Activated T-cell treated with anti-CD3 and anti-CD28 coated beads, Interleukin-2, amount 50 U/mL, for 72 hours (primary cell): Measurements from ENCODE around the gene WDR18. TPM values are rescaled to one million over a fixed set of nuclear protein-coding genes. Genes with fewer than 3 reads are reported as not detected.

Experiments used
- ATAC-seq, 2 donors: fragments of 150-1000 bp; cut with Tn5 transposase; replicated peaks in 1 of 2; 2 replicates each; pipeline ENCODE4 v1.10.0; 2021; ENCODE audit warnings: moderate library complexity in 2 of 2, mild to moderate bottlenecking in 1 of 2
- DNase-seq, 2 donors: peaks; one replicate each; pipeline ENCODE4 v3.0.0; 2021 to 2022; ENCODE audit warnings: mixed read lengths in 1 of 2
- H3K27ac Mint-ChIP-seq: one replicate; pipeline ENCODE4 v1.8.0; 2022; ENCODE audit warnings: mild to moderate bottlenecking, moderate library complexity, mixed read lengths
- H3K27me3 Mint-ChIP-seq: one replicate; pipeline ENCODE4 v1.8.0; 2022; ENCODE audit warnings: low read depth, mixed read lengths
- H3K36me3 Mint-ChIP-seq, 2 donors: one replicate each; pipeline ENCODE4 v1.8.0; 2022; ENCODE audit warnings: mixed read lengths in 2 of 2, mild to moderate bottlenecking in 1 of 2; ENCODE audit not compliant: insufficient read depth in 2 of 2
- H3K4me1 Mint-ChIP-seq: one replicate; pipeline ENCODE4 v1.8.0; 2022; ENCODE audit warnings: low read depth, mixed read lengths
- H3K4me3 Mint-ChIP-seq, 2 donors: one replicate each; pipeline ENCODE4 v1.8.0; 2022; ENCODE audit warnings: mild to moderate bottlenecking in 2 of 2, mixed read lengths in 2 of 2, moderate library complexity in 2 of 2
- H3K9me3 Mint-ChIP-seq, 2 donors: one replicate each; pipeline ENCODE4 v1.8.0; 2022; ENCODE audit warnings: mixed read lengths in 2 of 2
- total RNA-seq, 2 donors: library from RNA; stranded (reverse); gene quantifications; one replicate each; pipeline ENCODE4 v1.2.3, GENCODE V29; 2022

WDR18 gene
- total RNA-seq, 2 donors from 2014 or later: 59.6 TPM

DNA sequence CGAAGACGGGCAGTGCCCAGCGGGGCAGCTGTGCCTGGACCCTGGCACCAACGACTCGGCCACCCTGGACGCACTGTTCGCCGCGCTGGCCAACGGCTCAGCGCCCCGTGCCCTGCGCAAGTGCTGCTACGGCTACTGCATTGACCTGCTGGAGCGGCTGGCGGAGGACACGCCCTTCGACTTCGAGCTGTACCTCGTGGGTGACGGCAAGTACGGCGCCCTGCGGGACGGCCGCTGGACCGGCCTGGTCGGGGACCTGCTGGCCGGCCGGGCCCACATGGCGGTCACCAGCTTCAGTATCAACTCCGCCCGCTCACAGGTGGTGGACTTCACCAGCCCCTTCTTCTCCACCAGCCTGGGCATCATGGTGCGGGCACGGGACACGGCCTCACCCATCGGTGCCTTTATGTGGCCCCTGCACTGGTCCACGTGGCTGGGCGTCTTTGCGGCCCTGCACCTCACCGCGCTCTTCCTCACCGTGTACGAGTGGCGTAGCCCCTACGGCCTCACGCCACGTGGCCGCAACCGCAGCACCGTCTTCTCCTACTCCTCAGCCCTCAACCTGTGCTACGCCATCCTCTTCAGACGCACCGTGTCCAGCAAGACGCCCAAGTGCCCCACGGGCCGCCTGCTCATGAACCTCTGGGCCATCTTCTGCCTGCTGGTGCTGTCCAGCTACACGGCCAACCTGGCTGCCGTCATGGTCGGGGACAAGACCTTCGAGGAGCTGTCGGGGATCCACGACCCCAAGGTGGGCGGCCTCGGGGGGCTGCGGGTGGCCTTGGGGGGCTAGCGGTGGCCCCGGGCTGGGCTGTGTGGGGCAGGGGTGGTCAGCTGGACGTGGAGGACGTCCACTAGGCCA lies 20.9 kb downstream of the WDR18 start:
- Mint-ChIP-seq H3K36me3 (no peaks in the 10 kb centered on the region), H3K4me3 (no peak overlapping the region), H3K27me3 (peaks cover 14% of the 10 kb centered on the region), H3K9me3 (no peaks in the 10 kb centered on the region), H3K27ac (no peak overlapping the region), H3K4me1 (no peaks in the 10 kb centered on the region)
- ATAC-seq (no peak), DNase-seq (no peak)

DNA sequence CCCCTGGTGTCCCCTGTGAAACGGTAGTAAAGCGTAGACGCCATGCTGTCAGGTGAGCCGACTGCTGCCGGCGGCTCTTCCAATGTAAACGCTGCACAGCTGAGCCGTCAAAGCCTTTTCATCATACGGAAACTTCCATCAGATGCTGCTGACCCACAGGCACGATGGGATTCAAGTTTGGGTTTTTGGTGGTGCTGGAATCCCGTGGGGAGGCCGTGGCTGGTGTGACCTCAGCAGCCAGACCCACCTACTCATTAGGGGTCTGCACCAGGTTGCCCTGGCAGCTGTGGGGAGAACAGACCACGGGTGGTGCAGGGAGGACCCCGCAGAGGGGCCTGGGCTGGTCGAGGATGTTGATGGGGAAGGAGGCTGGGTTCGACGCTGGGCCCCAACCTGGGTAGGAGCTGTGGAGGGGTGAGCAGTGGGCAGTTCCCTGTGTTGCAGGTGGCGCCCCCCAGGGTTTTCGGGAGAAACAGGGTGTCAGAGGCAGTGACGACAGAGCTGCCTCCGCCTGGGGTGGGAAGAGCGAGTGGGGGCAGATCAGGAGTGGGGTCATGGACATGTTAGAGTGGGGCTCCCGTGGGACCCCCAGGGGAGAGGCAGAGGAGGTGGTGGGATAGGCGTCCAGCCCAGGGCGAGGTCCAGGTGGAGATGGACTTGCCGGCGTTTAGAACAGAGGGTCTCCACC lies 22.7 kb downstream of the WDR18 start:
- no peak overlapping the region for H3K4me3 Mint-ChIP-seq
- H3K4me1 Mint-ChIP-seq: no peaks in the 10 kb centered on the region
- ATAC-seq (no peak), DNase-seq (no peak)
- no peak overlapping the region for H3K27ac Mint-ChIP-seq
- peaks cover 7% of the 10 kb centered on the region for H3K27me3 Mint-ChIP-seq
- no peaks in the 10 kb centered on the region for H3K36me3 Mint-ChIP-seq
- H3K9me3 Mint-ChIP-seq: no peaks in the 10 kb centered on the region

DNA sequence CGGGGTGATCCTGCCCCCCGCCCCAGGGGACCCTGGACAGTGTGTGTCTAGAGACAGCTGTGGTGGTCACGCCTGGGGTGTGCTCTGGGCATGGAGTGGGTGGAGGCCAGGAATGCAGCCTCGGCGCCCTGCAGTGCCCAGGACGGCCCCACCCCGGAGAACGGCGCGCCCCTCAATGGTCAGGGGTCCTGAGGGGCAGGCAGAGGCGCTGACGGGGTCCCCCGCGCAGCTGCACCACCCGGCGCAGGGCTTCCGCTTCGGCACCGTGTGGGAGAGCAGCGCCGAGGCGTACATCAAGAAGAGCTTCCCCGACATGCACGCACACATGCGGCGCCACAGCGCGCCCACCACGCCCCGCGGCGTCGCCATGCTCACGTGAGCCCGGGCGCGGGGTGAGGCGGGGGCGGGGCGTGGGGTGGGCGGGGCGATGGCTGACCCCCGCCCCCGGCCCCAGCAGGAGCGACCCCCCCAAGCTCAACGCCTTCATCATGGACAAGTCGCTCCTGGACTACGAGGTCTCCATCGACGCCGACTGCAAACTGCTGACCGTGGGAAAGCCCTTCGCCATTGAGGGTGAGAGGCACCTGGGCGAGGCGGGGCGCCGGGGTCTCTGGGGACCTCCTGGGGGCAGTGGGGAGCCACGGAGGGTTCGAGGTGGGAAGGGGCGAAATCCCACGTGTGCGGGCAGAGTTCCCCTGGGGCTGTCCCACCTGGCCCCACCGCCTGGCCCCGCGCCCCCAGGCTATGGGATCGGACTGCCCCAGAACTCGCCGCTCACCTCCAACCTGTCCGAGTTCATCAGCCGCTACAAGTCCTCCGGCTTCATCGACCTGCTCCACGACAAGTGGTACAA lies 23.5 kb downstream of the WDR18 start:
- no peak overlapping the region for H3K4me3 Mint-ChIP-seq
- no peaks in the 10 kb centered on the region for H3K4me1 Mint-ChIP-seq
- H3K36me3 Mint-ChIP-seq: no peaks in the 10 kb centered on the region
- ATAC-seq (no peak), DNase-seq (no peak)
- H3K27ac Mint-ChIP-seq: no peak overlapping the region
- H3K9me3 Mint-ChIP-seq: no peaks in the 10 kb centered on the region
- H3K27me3 Mint-ChIP-seq: peaks cover 4% of the 10 kb centered on the region

DNA sequence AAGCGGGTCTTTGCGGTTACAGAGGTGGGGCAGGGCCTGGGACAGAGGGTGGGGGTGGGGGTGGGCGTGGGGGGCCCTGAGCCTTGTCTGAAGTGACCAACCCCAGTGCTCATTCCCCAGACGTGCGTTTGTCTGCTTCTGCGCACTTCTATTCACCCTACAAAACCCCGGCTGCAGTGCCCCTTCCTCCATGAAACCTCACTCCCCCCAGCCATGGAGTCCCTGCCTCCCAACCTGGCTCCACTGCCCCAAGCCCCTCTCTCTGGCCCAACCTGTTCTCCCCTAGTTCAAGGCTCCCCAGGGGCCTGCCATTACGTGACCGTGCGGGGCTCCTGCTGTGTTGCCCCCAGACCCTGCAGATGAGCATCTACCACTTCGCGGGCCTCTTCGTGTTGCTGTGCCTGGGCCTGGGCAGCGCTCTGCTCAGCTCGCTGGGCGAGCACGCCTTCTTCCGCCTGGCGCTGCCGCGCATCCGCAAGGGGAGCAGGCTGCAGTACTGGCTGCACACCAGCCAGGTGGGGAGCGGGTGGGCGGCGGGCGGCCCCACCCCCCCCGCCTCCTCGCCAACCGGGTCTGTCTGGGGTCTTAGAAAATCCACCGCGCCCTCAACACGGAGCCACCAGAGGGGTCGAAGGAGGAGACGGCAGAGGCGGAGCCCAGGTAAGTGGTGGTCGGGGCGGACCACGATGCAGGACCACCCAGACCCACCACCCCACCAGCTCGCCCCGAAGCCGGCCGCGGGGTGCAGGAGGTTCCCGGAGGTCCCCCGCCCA lies 24.3 kb downstream of the WDR18 start:
- Mint-ChIP-seq H3K27ac (no peak overlapping the region), H3K36me3 (no peaks in the 10 kb centered on the region), H3K9me3 (no peaks in the 10 kb centered on the region), H3K4me1 (no peaks in the 10 kb centered on the region), H3K27me3 (no peaks in the 10 kb centered on the region), H3K4me3 (no peak overlapping the region)
- ATAC-seq (no peak), DNase-seq (no peak)

DNA sequence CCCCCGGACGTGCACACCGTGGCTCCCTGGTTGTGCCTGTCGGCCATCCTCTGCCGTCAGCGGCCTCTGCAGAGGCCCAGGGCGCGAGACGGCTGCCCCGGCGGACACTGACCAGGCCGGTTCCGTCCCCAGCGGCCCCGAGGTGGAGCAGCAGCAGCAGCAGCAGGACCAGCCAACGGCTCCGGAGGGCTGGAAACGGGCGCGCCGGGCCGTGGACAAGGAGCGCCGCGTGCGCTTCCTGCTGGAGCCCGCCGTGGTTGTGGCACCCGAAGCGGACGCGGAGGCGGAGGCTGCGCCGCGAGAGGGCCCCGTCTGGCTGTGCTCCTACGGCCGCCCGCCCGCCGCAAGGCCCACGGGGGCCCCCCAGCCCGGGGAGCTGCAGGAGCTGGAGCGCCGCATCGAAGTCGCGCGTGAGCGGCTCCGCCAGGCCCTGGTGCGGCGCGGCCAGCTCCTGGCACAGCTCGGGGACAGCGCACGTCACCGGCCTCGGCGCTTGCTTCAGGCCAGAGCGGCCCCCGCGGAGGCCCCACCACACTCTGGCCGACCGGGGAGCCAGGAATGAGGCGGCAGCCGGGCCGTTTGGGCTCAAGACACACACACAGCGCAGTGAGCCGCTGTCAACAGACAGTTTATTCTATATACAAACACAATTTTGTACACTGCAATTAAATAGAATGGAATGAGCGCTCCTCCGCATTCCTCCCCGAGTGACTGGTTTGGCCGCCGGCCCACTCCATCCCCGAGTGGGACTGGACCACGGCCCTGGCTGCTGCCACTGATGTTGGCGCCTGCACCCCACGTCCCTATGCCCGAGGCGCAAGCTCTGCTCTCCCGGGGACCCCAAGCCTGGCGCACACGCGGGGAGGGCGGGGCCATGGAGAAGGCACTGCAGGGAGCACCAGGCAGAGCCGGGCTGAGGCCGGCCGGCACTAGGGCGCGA lies 25.2 kb downstream of the WDR18 start:
- no peak for ATAC-seq
- Mint-ChIP-seq H3K9me3 (no peaks in the 10 kb centered on the region), H3K27ac (no peak overlapping the region), H3K27me3 (no peaks in the 10 kb centered on the region), H3K36me3 (no peaks in the 10 kb centered on the region), H3K4me1 (no peaks in the 10 kb centered on the region), H3K4me3 (no peak overlapping the region)
- no peak for DNase-seq

DNA sequence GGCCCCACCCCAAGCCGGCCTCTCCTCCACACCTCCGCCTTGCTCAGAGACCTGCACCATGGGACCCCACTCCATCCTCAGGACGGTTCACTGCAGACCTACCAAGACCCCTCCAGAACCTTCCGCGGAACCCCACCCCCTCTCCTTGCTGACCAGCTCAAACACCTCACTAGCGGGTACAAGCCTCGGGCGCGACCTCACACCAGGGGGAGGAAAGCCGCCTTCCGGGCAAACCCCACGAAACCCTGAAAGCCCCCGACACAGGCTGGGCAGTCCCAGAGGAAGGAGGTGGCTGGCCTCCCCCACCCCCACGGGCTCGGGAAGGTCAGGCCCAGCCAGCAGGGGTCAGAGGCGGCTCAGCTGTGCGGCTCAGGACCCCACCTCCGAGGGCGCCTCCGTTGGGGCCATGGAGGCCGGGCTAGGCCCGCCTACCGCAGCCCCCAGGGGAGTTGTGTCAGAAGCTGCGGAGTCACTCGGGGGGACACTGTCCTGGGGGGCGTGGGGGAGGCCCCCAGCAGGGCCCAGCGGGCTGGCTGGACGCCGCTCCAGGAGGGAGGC lies 25.9 kb downstream of the WDR18 start:
- H3K36me3 Mint-ChIP-seq: no peaks in the 10 kb centered on the region
- no peak overlapping the region for H3K4me3 Mint-ChIP-seq
- ATAC-seq: no peak
- H3K9me3 Mint-ChIP-seq: no peaks in the 10 kb centered on the region
- DNase-seq: no peak
- no peaks in the 10 kb centered on the region for H3K27me3 Mint-ChIP-seq
- no peak overlapping the region for H3K27ac Mint-ChIP-seq
- no peaks in the 10 kb centered on the region for H3K4me1 Mint-ChIP-seq

DNA sequence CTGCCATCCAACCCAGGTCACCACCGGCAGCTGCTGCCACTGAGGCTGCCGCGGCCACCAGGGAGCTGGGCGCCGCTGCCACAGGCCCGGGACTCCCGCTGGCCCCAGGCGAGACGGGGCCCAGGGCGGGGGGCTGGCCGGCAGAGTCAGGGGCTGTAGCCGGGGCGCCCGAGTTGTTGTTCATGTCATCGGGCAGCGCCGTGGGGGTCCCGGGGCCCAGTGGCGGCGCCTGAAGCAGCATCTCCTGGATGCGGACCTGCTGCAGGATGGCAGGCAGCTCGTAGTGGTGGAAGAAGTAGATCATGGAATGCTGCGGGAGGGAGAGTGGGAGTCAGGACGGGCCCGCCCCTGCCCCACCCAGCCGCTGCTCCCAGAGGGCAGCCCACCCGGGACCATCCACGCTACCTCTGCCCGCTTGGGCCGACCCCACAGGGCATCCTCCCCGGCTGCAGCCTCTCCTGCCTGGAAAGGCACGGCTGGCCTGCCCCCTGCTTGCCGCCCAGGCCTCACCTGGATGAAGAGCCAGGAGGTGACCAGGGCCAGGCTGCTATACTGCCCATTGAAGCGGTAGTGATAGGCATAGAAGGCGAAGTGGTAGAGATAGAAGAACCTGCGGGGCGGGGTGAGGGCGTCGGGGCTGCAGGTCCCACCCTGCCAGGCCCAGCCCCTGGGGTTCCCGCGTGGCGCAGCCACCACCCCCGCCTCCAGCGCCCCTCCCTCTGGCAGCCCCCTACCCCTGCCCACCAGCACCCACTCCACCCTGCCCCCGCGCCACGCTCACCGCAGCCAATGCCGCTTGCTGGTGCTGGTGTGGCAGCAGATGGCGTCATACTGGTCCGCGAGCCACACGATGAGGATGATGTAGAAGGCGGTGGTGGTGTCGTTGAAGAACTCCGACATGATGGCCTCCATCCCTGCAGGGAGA lies 26.7 kb downstream of the WDR18 start:
- Mint-ChIP-seq H3K36me3 (no peaks in the 10 kb centered on the region), H3K27me3 (no peaks in the 10 kb centered on the region), H3K9me3 (no peaks in the 10 kb centered on the region), H3K27ac (no peak overlapping the region), H3K4me1 (no peaks in the 10 kb centered on the region), H3K4me3 (no peak overlapping the region)
- no peak for DNase-seq
- ATAC-seq: no peak

DNA sequence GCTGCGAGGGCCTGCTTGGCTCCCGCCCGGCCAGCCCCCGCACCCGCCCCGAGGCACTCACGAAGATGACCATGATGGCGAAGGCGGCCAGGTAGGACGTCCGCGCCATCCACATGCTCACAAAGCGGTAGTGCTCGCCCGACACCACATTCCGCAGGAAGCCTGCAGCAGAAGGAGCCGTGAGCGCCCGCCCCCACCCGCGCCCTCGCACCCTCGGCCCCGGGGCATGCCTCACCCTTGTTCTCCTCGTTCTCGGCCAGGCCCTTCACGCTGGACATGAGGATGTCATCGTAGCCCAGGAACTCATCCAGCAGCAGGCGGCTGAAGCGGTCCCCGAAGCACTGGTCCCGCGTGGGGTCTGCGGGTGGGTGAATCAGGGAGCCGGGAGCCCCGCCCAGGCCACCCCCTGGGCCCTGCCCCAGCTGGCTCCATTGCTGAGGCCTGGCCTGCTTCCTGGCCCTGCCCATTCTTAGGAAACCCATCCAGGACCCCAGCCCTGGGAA lies 27.7 kb downstream of the WDR18 start:
- Mint-ChIP-seq H3K36me3 (no peaks in the 10 kb centered on the region), H3K4me3 (no peak overlapping the region), H3K4me1 (peaks cover 5% of the 10 kb centered on the region), H3K27ac (no peak overlapping the region), H3K27me3 (no peaks in the 10 kb centered on the region), H3K9me3 (no peaks in the 10 kb centered on the region)
- no peak for DNase-seq
- ATAC-seq: no peak

DNA sequence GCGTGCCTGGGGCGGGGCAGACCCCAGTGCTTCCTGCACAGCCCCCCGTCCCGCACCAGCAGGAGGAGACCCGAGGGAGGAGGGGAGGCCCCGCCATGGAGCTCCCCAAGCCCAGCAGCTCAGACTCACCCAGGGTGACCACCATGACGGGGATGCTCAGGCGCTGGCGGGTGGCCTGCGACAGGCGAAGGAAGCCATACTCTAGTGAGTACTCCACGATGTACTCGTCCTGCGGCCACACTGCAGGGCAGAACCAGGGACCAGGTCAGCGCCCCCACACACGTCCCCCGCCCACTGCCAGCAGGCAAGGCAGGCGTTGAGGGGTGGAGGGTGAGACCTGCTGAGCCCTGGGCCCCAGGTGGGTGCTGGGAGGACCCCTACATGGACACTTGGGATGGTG lies 28.2 kb downstream of the WDR18 start:
- ATAC-seq (no peak), DNase-seq (no peak)
- no peak overlapping the region for H3K27ac Mint-ChIP-seq
- no peaks in the 10 kb centered on the region for H3K9me3 Mint-ChIP-seq
- peaks cover 10% of the 10 kb centered on the region for H3K4me1 Mint-ChIP-seq
- H3K4me3 Mint-ChIP-seq: no peak overlapping the region
- H3K27me3 Mint-ChIP-seq: no peaks in the 10 kb centered on the region
- no peaks in the 10 kb centered on the region for H3K36me3 Mint-ChIP-seq

DNA sequence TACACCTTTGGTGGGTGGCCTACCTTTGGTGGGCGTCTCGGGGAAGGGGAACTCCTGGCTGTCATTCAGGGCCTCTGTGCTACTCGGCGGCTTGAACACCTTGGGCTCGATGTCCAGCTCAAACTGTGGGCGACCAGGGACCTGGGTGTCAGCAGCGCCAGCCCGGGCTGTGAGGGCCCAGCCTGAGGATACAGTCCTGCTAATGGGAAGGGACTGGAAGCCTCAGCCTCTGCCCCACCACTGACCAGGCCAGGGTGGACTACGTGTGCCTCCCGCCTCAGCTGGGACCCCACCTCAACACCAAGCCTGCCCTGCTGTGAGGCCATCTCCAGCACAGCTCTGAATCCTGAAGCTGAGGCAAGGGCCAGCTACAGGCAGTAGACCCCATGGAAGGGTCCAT lies 29.1 kb downstream of the WDR18 start:
- no peak for ATAC-seq
- Mint-ChIP-seq H3K9me3 (no peaks in the 10 kb centered on the region), H3K27me3 (no peaks in the 10 kb centered on the region), H3K36me3 (no peaks in the 10 kb centered on the region), H3K27ac (no peak overlapping the region), H3K4me3 (no peak overlapping the region), H3K4me1 (peaks cover 18% of the 10 kb centered on the region)
- DNase-seq: no peak
